ENCODE results near the gene C16orf89. TPM values are rescaled to one million over a fixed set of nuclear protein-coding genes. Genes with fewer than 3 reads are reported as not detected.

Gene C16orf89
- total and polyA plus RNA-seq, 10 of the 15 experiments (the other 5 are each of a cell fraction or from before 2014, with no cell fraction given) = not detected

DNA sequence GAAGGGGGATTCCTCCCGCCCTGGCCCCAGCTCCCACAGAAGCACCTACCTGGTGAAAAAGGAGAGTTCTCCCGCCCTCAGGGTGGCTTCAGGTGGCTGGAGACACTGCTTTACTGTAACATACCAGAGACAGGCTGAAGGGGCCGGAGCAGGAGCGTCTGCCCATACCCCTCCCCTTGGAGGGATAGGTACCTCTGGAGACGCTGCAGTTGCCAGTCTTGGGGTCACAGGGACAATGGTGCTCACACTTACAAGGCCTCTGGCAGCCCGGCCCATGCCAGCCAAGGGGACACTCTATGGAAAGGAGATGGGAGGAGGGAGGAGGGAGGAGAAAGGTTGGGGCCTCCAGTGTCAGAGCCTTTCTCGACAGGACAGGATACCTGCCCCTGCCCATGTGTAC is 38.7 kb downstream of the C16orf89 start:
- Histone ChIP-seq H3K27ac (ENCODE audit: control insufficient read depth, insufficient read depth) (no peak overlapping the region), H3K4me3 (no peak overlapping the region), H3K79me2 (ENCODE audit: control insufficient read depth, insufficient read depth, low read length) (no peaks in the 10 kb centered on the region), H3K9me3 (replicated peaks; ENCODE audit: control insufficient read depth, insufficient read depth, low read length) (no peaks in the 10 kb centered on the region), H3K36me3 (ENCODE audit: control insufficient read depth in 2 of 2, insufficient read depth in 2 of 2, low read length in 1 of 2) (no peaks in the 10 kb centered on the region), H3K9ac (ENCODE audit: control insufficient read depth, insufficient read depth, low read length) (no peak overlapping the region), H2AFZ (ENCODE audit: control insufficient read depth, low read depth, low read length) (no peak overlapping the region), H3K4me1 (ENCODE audit: control insufficient read depth, insufficient read depth, low read length) (no peaks in the 10 kb centered on the region), H3K4me2 (ENCODE audit: control insufficient read depth, insufficient read depth) (no peak overlapping the region), H3K27me3 (replicated peaks in 1 of 2; ENCODE audit: control insufficient read depth in 2 of 2, insufficient read depth in 2 of 2, low read length in 1 of 2) (no peaks in the 10 kb centered on the region), H4K20me1 (ENCODE audit: control insufficient read depth, insufficient read depth) (no peaks in the 10 kb centered on the region)
- FAIRE-seq (no peak), ATAC-seq (no peak), DNase-seq (ENCODE audit: low read depth, low spot score) (no peak)
- SMC1A ChIA-PET (ENCODE audit: uncharacterized antibody, unreplicated experiment) = no interaction called here
- RAD21 ChIA-PET (ENCODE audit: unreplicated experiment) = no interaction called here
- TF ChIP-seq SREBF1 (IDR thresholded peaks at IDR 0.05; ENCODE audit: low read length) = no peak
- TF ChIP-seq NFIC (IDR thresholded peaks at IDR 0.05; ENCODE audit: low read depth, low read length) = no peak
- TF ChIP-seq SP1 (IDR thresholded peaks at IDR 0.05; ENCODE audit: low read depth, low read length) = no peak
- TF ChIP-seq SPI1 (IDR thresholded peaks at IDR 0.05; ENCODE audit: borderline replicate concordance, insufficient read depth, low read depth, low read length) = no peak
- no peak for TF ChIP-seq MYC (IDR thresholded peaks at IDR 0.05; ENCODE audit: insufficient read depth, insufficient read length, insufficient replicate concordance, low read length, severe bottlenecking)
- TF ChIP-seq EED (IDR thresholded peaks at IDR 0.05; ENCODE audit: low read depth) = no peak
- CTCF ChIA-PET = no interaction called here
- in situ Hi-C loops (cut with MboI) (no loop called here), intact Hi-C loops (cut with micrococcal nuclease; ENCODE audit: unreplicated experiment) (no loop called here)
- WGBS (ENCODE audit: insufficient coverage, insufficient replicate concordance, low lambda C conversion rate, missing lambda C conversion rate) = 58% methylated on average over 7 of the region's 7 CpGs
- POLR2A ChIA-PET = interaction anchor here (0.6 kb wide), 1 partner anchor 216 kb away, joined by 3 read pairs; no protein-coding TSS in a partner anchor
- no TSS peak for BruUV-seq (replicated peaks)

DNA sequence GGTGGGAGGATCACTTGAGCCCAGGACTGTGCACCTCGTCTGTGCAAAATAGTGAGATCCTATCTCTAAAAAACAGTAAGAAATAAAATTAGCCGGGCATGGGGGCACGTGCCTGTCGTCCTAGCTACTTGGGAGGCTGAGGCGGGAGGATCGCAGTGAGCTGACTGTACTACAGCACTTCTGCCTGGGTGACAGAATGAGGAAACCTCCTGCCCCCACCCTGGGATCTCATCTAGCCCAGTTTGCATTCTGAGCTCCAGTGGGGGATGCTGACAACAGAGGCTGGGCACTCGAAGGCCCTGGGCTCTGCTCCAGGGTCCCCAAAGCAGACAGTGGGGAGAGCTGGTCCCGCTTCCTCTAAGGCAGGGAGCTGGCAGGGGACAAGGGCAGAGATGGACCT is 39.1 kb downstream of the C16orf89 start:
- no peaks in the 10 kb centered on the region for H3K27me3 ChIP-seq (replicated peaks in 1 of 2; ENCODE audit: control insufficient read depth in 2 of 2, insufficient read depth in 2 of 2, low read length in 1 of 2)
- SMC1A ChIA-PET (ENCODE audit: uncharacterized antibody, unreplicated experiment) = no interaction called here
- H3K4me3 ChIP-seq = no peak overlapping the region
- no peaks in the 10 kb centered on the region for H3K36me3 ChIP-seq (ENCODE audit: control insufficient read depth in 2 of 2, insufficient read depth in 2 of 2, low read length in 1 of 2)
- intact Hi-C loops (cut with micrococcal nuclease; ENCODE audit: unreplicated experiment) = no loop called here
- H4K20me1 ChIP-seq (ENCODE audit: control insufficient read depth, insufficient read depth) = no peaks in the 10 kb centered on the region
- no peak overlapping the region for H3K9ac ChIP-seq (ENCODE audit: control insufficient read depth, insufficient read depth, low read length)
- POLR2A ChIA-PET = interaction anchor here (0.6 kb wide), 1 partner anchor 216 kb away, joined by 3 read pairs; no protein-coding TSS in a partner anchor
- no peaks in the 10 kb centered on the region for H3K79me2 ChIP-seq (ENCODE audit: control insufficient read depth, insufficient read depth, low read length)
- no peak overlapping the region for H3K27ac ChIP-seq (ENCODE audit: control insufficient read depth, insufficient read depth)
- RAD21 ChIA-PET (ENCODE audit: unreplicated experiment) = no interaction called here
- no peak for TF ChIP-seq FOXM1 (IDR thresholded peaks at IDR 0.05; ENCODE audit: low read depth, low read length)
- no peak for TF ChIP-seq BCL3 (IDR thresholded peaks at IDR 0.05; ENCODE audit: borderline replicate concordance, insufficient read depth, low read depth, low read length, poor library complexity, severe bottlenecking)
- no peak for TF ChIP-seq PAX8 (IDR thresholded peaks at IDR 0.05)
- FAIRE-seq (no peak), ATAC-seq (no peak), DNase-seq (ENCODE audit: low read depth, low spot score) (no peak)
- CTCF ChIA-PET = no interaction called here
- BruUV-seq (replicated peaks) = no TSS peak
- no peak overlapping the region for H3K4me2 ChIP-seq (ENCODE audit: control insufficient read depth, insufficient read depth)
- in situ Hi-C loops (cut with MboI) = no loop called here
- 73% methylated on average over 8 of the region's 8 CpGs for WGBS (ENCODE audit: insufficient coverage, insufficient replicate concordance, low lambda C conversion rate, missing lambda C conversion rate)
- H2AFZ ChIP-seq (ENCODE audit: control insufficient read depth, low read depth, low read length) = no peak overlapping the region
- H3K9me3 ChIP-seq (replicated peaks; ENCODE audit: control insufficient read depth, insufficient read depth, low read length) = no peaks in the 10 kb centered on the region
- H3K4me1 ChIP-seq (ENCODE audit: control insufficient read depth, insufficient read depth, low read length) = no peaks in the 10 kb centered on the region

All from GM12878 (cell line).